Heart left ventricle (tissue), 13 donors: Measurements from ENCODE around the gene D2HGDH.

Experiments used
- POLR2A ChIP-seq, 2 donors: fragments of 450-650 bp; IDR thresholded peaks; one replicate each; pipeline ENCODE4 v1.6.1; 2017; ENCODE audit warnings: antibody characterized with exemption in 2 of 2, mild to moderate bottlenecking in 2 of 2, moderate library complexity in 2 of 2
- TF ChIP-seq, protein P1 (sequence below), 12 donors: fragments of 200-600 bp; sonication (generic) in 4 of 12; IDR thresholded peaks; one replicate each; pipeline versions ENCODE4 v1.5.0 to v1.8.0; 2018 to 2022; ENCODE audit warnings: antibody characterized with exemption in 12 of 12, mild to moderate bottlenecking in 5 of 12
- donor health status: ischemic (EF 13 %, LVEDD 7.1; RV severe dilation, severe dysfunction).
- donor health status: DM: no; HTN: yes; CAD: no.
- donor health status: DM: no; HTN: no; CAD: no.
- donor health status: ischemic (EF 25% LVEDD 6.9; RV normal size, moderate dysfunction).
- donor health status: ischemic (EF 25% LVEDD 5.7; RV mildly dilated, moderate dysfunction).
- donor health status: ischemic (EF 35%, LVEDD 5.7; RV mildly dilated, moderate dysfunction).
- donor health status: nonischemic (EF 11% LVEDD 7.7; RV severe dilation, severe dysfunction).
- donor health status: DM: yes; HTN: yes; CAD: no.
- donor health status: PGD.
- donor health status: ischemic (EF 29% LVEDD 5.4; RV normal size, mild dysfunction).
- donor health status: nonischemic (EF 23%, LVEDD 6.1; RV moderate dilation, normal function).

DNA sequence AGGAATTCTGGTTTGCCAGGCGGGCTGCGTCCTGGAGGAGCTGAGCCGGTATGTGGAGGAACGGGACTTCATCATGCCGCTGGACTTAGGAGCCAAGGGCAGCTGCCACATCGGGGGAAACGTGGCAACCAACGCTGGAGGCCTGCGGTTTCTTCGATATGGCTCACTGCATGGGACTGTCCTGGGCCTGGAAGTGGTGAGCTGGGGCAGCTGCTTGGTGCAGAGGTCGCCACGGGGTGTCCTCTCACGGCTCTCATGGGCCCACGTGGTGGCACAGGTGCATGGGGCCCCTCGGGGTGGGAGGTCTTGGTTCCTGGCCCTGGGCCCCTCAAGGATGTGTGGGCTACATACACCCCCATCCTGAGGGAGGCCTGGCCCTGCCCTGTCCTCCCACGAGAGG, 9.2 kb downstream of the D2HGDH start:
- no peak for TF ChIP-seq POLR2A (IDR thresholded peaks at IDR 0.05)
- TF ChIP-seq, protein P1, sequence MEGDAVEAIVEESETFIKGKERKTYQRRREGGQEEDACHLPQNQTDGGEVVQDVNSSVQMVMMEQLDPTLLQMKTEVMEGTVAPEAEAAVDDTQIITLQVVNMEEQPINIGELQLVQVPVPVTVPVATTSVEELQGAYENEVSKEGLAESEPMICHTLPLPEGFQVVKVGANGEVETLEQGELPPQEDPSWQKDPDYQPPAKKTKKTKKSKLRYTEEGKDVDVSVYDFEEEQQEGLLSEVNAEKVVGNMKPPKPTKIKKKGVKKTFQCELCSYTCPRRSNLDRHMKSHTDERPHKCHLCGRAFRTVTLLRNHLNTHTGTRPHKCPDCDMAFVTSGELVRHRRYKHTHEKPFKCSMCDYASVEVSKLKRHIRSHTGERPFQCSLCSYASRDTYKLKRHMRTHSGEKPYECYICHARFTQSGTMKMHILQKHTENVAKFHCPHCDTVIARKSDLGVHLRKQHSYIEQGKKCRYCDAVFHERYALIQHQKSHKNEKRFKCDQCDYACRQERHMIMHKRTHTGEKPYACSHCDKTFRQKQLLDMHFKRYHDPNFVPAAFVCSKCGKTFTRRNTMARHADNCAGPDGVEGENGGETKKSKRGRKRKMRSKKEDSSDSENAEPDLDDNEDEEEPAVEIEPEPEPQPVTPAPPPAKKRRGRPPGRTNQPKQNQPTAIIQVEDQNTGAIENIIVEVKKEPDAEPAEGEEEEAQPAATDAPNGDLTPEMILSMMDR (IDR thresholded peaks at IDR 0.05) = no peak
